UCSD-AML1 (cell line): ENCODE results near the gene UPK2.

Experiments
- DNase-seq: peaks from one replicate; lab custom pipeline; 2025; ENCODE audit not compliant: unreplicated experiment; lab: John Stamatoyannopoulos, UW

The UPK2 gene

GRCh38 chr11:118956094-118956846, at the start of gene UPK2:
Gene UPK2, plus strand, starts transcription at chr11:118956298. Its CDS starts 53 bp downstream, at chr11:118956351.
- peak; percentile 84 for DNase-seq

- peak; percentile 82 for DNase-seq
These were observed 48.8 kb upstream of the UPK2 start for GRCh38 chr11:118907051-118908042.

GRCh38 chr11:118908264-118908663, 47.8 kb upstream of the UPK2 start:
- DNase-seq, result no peak

GRCh38 chr11:118908901-118909618, 47.0 kb upstream of the UPK2 start:
- no peak for DNase-seq

- DNase-seq, result no peak
These were observed 46.3 kb upstream of the UPK2 start for GRCh38 chr11:118909619-118910308.

- no peak for DNase-seq
These were observed 45.6 kb upstream of the UPK2 start for GRCh38 chr11:118910309-118911112.

GRCh38 chr11:118911113-118911879, 44.8 kb upstream of the UPK2 start:
- DNase-seq, result no peak

GRCh38 chr11:118911880-118912741, 44.0 kb upstream of the UPK2 start:
- peak; percentile 68 for DNase-seq

GRCh38 chr11:118912742-118913410, 43.2 kb upstream of the UPK2 start:
- DNase-seq, result peak; percentile 60

- DNase-seq, result peak; percentile 72
These were observed 42.5 kb upstream of the UPK2 start for GRCh38 chr11:118913411-118914125.

- peak; percentile 38 for DNase-seq
These were observed 41.8 kb upstream of the UPK2 start for GRCh38 chr11:118914178-118914918.

- DNase-seq, result no peak
These were observed 41.1 kb upstream of the UPK2 start for GRCh38 chr11:118914987-118915386.

GRCh38 chr11:118915396-118915795, 40.7 kb upstream of the UPK2 start:
- no peak for DNase-seq

- no peak for DNase-seq
These were observed 39.9 kb upstream of the UPK2 start for GRCh38 chr11:118915941-118916841.

GRCh38 chr11:118916842-118917388, 39.2 kb upstream of the UPK2 start:
- DNase-seq, result no peak
